GM12892 (cell line): Measurements from ENCODE around the gene ADGRL1.
"Not testable (repeated sequence)": the region's sequence is repeated elsewhere in the genome, so short reads cannot be mapped to it uniquely, and the experiment has no call there.

Source experiments
- POLR2A ChIP-seq: IDR thresholded peaks from 2 replicates; pipeline ENCODE4 v1.6.1; 2011; ENCODE audit warnings: low read depth, low read length, control low read depth
- POLR2AphosphoS5 ChIP-seq: IDR thresholded peaks from 2 replicates; pipeline ENCODE4 v1.6.1; 2011; ENCODE audit warnings: low read depth, low read length, control low read depth
- TAF1 ChIP-seq: IDR thresholded peaks from 2 replicates; pipeline ENCODE4 v1.6.1; 2011; ENCODE audit warnings: low read depth, mild to moderate bottlenecking, control low read depth, low read length, borderline replicate concordance

- not testable (repeated sequence) for TF ChIP-seq POLR2A, POLR2AphosphoS5, TAF1
Observed at GRCh38 chr19:14209401-14209800, 3.4 kb upstream of the ADGRL1 start.
